HG02759 (cell line): ENCODE data around the gene ACADS.

Experiments
- ATAC-seq: cut with Tn5 transposase; IDR thresholded peaks from one replicate; pipeline ENCODE4 v1.9.1; 2021; ENCODE audit warnings: mild to moderate bottlenecking, moderate library complexity; ENCODE audit not compliant: unreplicated experiment

The ACADS gene

GRCh38 chr12:120754792-120755191, 29.2 kb downstream of the ACADS start:
- ATAC-seq = no peak

GRCh38 chr12:120755269-120755668, 29.6 kb downstream of the ACADS start:
- no peak for ATAC-seq

- no peak for ATAC-seq
These were observed 31.7 kb downstream of the ACADS start for GRCh38 chr12:120757226-120757742.

- no peak for ATAC-seq
These were observed 32.3 kb downstream of the ACADS start for GRCh38 chr12:120757949-120758348.

- ATAC-seq = no peak
These were observed 33.4 kb downstream of the ACADS start for GRCh38 chr12:120758798-120759590.

GRCh38 chr12:120759591-120760348, 34.1 kb downstream of the ACADS start:
- no peak for ATAC-seq

- ATAC-seq = no peak
These were observed 35.0 kb downstream of the ACADS start for GRCh38 chr12:120760349-120761254.

GRCh38 chr12:120761519-120761934, 35.9 kb downstream of the ACADS start:
- ATAC-seq = no peak

- ATAC-seq = no peak
These were observed 36.5 kb downstream of the ACADS start for GRCh38 chr12:120762086-120762485.

- ATAC-seq = no peak
These were observed 37.6 kb downstream of the ACADS start for GRCh38 chr12:120763250-120763649.

- no peak for ATAC-seq
These were observed 39.2 kb downstream of the ACADS start for GRCh38 chr12:120764816-120765215.

GRCh38 chr12:120766566-120766965, 40.9 kb downstream of the ACADS start:
- no peak for ATAC-seq

GRCh38 chr12:120767071-120768024, 41.7 kb downstream of the ACADS start:
- no peak for ATAC-seq

- no peak for ATAC-seq
These were observed 45.5 kb downstream of the ACADS start for GRCh38 chr12:120771097-120771496.

GRCh38 chr12:120774169-120774916, 48.7 kb downstream of the ACADS start:
- ATAC-seq = no peak

- no peak for ATAC-seq
These were observed 50.4 kb downstream of the ACADS start for GRCh38 chr12:120775862-120776552.

GRCh38 chr12:120783197-120783596, 57.6 kb downstream of the ACADS start:
- no peak for ATAC-seq

- no peak for ATAC-seq
These were observed 59.2 kb downstream of the ACADS start for GRCh38 chr12:120784804-120785203.
